NCI-H2029 treated with DMSO at 0.1 percent for 48 hours (cell line): ENCODE results near the gene POLRMT.
"Not testable (repeated sequence)": the region's sequence is repeated elsewhere in the genome, so short reads cannot be mapped to it uniquely, and the experiment has no call there.

Source experiments
- DNase-seq: peaks from one replicate; lab custom pipeline; 2025; lab: John Stamatoyannopoulos, UW

Gene POLRMT

DNA sequence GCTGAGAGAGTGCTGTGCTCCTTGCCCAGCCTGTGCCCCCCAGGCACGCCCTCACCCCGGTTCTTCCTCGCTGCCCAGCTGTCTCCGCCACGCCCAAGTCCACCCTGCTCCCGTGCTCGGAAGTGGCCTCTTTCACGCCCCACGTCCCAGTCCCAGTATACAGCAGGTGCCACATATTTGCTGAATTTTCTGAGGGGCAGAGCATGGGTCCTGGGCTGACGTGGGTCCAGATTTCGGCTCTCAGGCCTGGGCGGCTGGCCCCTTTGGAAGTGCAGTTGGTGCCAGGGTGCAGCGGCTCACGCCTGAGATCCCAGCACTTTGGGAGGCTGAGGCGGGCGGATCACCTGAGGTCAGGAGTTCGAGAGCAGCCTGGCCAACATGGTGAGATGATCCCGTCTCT, 40.3 kb downstream of the POLRMT start:
- DNase-seq: no peak

DNA sequence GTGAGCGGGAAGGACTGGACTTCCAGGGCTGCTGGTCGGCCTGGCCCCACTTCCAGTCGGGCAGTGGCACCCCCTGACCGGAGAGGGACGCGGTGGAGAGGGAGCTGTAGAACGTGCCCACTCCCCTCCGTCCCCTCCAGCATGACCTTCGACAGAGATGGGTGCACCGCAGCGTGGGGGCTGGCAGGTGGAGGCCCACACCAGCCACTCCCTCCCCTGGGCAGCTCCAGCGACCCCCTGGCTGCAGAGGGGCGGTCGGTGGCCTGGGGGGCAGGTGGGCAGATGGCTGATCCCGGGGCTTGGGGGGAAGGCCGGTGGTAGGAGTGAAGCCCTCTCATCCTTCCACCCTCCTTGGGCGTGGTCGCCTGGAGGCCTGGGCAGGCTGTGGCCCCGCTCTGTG, 41.2 kb downstream of the POLRMT start:
- no peak for DNase-seq

DNA sequence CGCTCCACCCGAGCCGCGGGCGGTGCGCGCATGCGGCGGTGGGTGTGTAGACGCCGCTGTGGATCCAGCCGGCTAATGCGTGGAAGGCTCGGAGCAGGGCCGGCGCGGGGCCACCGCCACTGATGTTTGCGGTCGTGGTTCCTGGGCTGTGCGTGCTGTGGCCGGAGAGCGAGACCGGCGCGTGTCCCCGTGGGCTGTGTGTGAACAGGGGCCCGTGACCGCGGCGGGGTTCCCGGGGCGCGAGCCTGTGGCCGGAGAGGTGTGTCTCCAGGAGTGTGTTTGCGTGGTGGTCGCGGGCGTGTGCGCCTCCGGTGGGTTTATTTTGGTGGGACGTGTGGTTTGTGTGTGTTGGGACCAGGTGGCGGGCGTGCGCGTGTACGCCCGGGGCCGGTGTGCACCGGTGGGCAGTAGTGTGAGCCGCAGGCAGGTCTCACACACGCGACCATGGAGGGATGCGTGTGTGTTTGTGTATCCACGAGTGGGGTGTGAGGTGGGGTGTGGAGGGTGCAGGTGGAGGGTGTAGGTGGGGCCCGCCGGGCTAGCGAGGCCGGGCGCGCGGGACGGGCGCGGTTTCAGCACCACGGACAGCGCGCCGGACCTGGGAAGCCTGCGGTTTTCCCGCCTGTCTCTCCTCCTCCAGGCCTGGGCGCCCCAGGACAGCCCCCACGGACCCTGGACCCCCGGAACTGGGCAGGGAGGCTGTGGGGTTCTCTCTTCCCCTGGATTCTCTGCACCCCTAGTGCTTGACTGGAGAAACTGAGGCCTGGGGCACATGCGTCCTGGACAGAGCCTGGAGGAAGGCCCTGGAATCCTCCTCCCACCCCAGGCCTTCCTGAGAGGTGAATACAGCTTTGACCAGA, 42.0 kb downstream of the POLRMT start:
- DNase-seq: no peak

DNA sequence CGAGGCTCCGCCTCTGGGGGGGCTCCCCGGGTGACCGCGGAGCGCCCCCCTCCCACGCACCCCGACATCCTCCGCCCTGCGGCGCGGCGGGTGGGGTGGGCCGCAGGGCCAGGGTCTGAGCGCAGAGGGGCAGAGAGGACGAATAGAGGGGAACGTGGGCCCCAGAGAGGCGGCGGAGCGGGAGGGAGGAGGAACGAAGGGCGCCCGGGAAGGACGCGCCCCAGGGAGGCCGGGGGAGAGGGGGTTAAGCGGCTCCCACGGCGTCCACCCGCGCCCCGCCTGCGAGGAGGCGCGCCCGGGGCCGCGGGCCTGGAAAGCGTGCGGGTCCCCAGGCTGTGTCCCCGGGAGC, 42.6 kb downstream of the POLRMT start:
- no peak for DNase-seq

DNA sequence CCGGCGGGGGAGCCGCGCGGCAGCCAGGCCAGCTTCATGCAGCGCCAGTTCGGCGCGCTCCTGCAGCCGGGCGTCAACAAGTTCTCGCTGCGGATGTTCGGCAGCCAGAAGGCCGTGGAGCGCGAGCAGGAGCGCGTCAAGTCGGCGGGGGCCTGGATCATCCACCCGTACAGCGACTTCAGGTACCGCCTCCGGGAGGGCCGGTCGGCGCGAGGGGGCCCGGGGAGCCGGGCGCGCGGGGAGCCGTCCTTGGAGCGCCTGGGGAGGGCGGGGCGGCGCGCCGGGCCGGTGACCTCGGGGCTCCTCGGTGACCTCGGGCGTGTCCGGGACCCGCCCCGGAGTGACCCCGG, 43.0 kb downstream of the POLRMT start:
- DNase-seq: no peak

DNA sequence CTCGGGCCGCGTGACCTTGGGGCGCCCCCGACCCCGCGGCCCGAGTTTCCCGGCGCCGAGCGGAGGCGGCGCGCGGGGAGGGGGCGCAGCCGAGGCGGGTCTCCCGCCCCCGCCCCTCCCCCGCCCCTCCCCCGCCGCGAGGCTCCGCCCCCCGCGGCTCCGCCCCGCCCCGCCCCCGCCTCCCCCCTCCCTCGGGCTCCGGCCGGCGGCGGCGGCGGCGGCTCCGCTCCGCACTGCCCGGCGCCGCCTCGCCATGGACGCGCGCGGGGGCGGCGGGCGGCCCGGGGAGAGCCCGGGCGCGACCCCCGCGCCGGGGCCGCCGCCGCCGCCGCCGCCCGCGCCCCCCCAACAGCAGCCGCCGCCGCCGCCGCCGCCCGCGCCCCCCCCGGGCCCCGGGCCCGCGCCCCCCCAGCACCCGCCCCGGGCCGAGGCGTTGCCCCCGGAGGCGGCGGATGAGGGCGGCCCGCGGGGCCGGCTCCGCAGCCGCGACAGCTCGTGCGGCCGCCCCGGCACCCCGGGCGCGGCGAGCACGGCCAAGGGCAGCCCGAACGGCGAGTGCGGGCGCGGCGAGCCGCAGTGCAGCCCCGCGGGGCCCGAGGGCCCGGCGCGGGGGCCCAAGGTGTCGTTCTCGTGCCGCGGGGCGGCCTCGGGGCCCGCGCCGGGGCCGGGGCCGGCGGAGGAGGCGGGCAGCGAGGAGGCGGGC, 43.5 kb downstream of the POLRMT start, which contains the start of gene HCN2:
HCN2 (plus strand) TSS at position 189 of the 703 bp plus-strand sequence; CDS start at position 254, 65 bp downstream.
- no peak for DNase-seq

DNA sequence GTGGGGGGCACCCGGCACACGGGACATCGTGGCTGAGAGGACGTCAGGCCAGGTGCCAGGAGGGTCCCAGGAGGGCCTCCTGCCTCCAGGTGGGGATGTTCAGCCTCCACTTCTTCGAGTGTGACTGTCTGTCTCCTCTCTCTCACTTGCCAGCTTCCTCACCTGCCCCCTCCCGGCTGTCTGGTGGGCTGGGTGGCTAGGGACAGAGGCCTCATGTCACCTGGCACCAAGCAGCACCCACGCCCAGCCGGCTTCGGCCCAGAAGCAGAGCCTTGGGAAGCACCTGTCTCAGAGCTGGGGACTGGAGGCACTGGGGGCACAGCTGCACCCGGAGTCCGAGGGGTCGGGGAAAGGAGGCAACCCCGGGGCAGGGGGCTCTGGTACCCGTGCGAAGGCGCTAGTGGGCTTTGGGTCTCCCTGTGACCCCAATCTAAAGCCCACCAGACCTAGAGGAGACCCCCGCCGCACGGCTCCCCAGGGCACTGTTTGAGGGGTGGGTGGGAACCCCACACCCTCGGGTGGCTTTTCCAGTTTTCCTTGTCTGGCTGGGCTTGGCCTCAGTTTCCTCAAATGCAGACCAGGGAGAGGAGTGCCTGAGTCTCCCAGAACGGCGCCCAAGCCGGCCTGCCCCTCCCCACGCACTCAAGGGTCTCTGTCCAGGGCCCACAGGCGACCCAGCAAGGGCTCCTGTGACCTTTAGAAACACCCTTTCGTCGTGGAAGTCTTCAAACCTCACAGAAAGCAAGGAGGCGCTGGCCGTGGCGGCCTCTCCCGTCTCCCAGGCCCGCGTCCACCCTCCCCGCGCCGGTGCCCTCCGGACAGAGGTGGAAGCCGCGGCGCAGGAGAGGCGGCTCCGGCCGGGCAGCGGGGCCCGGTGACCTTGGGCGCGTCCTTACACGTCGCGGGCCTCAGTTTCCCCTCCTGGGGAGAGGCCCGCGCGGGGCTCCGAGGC, 44.3 kb downstream of the POLRMT start:
- no peak for DNase-seq

DNA sequence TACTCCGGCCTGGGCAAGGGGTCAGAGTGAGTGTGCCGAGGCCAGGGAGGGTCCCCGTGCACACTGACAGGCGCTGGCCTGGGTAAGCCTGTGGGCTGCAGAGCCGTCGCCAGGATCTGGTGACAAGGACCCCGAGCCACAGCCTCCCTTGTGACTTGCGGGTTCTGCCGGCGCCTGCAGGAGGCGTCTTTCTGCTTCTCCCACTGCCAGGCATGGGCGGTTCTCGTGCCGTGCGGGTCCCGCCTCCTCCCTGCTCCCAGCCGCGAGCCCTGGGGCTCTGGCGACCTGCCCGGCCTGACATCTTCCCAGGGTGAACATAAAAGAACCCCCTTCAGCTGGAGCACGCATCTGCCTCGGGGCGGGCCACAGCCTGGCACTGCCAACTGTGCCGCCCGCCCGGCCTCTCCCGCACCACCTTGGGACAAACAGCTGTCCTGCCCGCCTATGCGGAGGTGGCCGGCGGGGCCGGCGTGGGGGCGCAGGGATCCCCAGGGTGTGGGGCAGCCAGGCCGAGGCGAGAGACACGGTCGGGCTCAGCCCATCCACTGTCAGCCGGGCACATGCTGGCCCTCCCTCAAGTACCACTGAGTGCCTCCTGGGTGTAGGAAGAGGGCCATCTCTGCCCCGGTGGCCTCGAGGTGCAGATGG, 45.1 kb downstream of the POLRMT start:
- peak; percentile 69 for DNase-seq

DNA sequence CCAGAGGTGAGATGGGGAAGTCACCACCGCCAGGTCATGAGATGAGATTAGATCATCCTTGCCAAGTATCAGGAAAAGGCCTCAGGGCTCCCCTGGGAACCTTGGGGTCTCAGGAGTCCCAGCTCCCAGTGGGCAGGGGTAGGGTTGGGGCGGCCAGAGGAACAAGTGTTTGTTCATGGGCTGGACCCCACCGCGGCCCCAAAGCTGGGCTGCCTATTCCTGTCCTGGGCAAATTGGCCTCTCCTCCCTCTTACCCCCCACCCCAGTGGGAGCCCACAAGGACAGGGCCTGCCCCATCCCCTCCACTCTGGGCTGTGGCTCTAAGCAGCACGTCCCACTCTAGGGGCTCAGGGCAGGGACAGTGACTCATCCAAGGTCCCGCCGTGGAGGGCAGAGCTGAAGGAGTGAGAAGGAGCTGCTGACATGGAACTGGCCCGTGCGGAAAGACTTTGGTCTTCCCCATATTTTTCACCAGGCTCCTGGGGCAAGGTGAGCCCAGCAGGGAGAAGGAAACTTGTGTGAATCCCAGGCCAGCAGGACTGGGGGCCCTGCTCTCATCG, 47.7 kb downstream of the POLRMT start:
- DNase-seq: no peak

DNA sequence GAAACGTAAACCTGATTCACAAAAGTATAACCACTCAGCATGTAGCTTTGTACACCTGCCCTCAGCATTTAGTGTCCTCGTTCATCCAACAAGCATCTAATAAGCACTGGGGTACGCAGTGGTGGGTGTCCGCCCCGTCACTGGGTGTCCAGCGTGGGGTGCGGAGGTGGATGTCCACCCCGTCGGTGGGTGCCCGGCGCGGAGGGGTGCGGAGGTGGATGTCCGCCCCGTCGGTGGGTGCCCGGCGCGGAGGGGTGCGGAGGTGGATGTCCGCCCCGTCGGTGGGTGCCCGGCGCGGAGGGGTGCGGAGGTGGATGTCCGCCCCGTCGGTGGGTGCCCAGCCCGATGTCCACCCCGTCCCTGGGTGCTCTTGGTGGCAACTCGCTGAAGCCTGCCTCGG, 48.2 kb downstream of the POLRMT start:
- not testable (repeated sequence) for DNase-seq

DNA sequence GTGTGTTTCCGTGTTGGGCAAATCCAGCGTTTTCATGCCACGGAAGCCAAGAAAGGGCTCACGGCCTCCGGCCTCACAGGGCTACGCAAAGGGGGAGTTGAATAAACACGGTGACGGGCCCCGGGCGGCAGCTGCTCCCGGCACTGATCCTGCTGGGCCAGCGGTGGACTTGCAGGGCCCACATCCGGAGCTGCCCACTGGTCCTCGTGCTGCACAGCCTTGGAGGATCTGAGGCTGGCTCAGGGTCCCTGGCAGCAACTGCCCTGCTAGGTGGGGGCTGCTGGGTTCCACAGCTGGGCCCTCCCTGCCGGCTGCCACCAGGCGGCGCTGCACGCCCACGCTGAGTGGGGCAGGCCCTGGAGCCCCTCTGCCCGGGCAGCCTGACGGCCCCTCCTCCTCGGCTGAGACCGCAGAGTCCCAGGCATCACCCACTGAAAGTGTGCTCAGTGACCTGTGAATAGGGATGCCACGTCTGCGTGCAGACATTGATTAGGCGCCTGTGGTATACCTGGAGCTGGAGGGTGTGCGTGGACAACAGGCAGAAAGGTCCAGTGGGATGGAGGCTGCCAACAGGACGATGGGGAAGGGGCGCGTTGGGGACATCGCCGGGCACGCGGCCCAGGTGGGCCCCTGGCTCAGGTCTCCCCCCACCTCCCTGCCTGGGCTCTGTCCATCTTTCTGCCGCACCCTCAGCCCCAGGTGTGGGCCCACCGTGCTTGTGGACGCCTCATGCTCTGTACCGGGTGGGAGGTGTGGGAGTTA, 48.9 kb downstream of the POLRMT start:
- DNase-seq: no peak

DNA sequence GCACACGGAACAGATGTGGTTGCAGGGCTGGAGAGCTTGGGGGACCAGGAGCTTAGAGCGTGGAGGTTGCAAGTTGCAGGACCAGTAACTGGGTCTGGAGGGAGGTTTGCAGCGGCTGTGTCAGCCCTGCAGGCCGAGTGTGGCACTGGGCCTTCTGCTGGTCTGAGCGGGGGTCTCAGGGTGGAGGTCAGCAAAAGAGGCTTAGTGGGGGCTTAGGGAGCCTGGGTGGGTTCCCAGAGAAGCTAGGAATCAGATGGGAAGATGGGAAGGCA, 49.4 kb downstream of the POLRMT start:
- no peak for DNase-seq

DNA sequence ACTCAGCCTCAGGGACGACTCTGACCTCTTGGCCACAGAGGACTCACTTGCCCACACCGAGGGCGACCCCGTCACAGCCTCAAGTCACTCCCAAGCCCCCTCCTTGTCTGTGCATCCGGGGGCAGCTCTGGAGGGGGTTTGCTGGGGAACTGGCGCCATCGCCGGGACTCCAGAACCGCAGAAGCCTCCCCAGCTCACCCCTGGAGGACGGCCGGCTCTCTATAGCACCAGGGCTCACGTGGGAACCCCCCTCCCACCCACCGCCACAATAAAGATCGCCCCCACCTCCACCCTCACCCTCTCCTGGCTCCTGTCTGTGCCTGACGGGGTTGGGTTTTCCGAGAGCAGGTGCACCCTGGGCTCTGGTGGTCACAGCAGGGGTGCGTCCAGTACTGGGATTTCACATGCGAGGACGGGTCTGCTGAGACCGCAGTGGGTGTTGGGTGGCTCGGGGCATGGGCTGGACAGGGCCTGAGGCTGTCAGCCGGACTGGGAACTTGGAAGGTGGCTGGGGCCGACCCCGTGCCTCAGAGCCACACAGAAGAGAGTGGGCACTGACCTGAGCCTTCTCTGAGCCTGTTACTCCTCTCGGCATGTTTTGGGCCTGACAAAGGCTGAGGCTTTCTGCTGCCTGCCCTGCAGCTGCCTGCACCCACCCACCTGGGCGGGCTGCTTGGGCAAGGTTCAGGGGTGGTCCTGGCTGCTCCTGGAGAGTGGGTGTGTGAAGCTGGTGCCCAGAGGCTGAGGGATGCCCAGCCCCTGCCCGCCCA, 50.0 kb downstream of the POLRMT start:
- no peak for DNase-seq

DNA sequence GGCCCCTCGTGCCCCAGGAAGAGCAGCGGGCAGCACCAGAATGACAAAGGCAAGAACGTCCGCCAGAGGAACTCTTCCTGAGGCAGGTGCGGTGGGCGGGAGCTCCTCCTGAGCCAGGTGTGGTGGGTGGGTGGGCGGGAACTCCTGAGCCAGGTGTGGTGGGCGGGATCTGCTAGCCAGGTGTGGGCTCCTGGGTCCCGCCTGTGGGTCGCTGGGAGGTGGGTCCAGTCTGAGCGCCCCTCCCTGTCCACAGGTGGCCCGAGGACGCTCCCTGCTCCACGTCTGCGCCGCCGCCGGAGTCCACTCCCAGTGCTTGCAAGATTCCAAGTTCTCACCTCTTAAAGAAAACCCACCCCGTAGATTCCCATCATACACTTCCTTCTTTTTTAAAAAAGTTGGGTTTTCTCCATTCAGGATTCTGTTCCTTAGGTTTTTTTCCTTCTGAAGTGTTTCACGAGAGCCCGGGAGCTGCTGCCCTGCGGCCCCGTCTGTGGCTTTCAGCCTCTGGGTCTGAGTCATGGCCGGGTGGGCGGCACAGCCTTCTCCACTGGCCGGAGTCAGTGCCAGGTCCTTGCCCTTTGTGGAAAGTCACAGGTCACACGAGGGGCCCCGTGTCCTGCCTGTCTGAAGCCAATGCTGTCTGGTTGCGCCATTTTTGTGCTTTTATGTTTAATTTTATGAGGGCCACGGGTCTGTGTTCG, 50.7 kb downstream of the POLRMT start:
- no peak for DNase-seq

DNA sequence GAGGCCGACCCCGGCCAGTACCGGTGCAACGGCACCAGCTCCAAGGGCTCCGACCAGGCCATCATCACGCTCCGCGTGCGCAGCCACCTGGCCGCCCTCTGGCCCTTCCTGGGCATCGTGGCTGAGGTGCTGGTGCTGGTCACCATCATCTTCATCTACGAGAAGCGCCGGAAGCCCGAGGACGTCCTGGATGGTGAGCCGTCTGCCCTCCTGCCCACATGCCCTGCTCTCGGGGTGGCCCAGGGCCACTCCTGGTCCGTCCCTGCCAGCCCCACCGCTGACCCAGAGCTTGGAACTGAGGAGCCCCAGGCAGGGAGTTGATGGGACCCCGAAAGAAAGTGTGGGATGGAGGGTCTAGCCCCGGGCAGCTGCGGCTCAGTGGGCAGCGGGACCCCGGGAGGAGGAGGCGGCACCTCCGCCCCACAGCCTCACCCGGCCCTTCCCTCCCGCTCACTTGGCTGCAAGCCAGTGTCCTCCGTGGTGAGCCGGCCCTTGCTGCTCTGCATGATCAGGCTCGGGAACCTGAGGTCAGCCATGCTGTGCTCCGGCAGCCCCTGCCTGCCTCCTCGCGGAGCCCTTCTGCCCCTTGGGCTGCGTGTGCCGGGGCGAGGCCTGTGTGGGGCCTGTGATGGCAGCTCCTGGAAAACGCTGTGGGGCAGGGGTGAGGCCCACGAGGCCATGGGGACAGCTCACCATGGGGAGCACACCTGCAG, 51.8 kb downstream of the POLRMT start:
- DNase-seq: no peak

DNA sequence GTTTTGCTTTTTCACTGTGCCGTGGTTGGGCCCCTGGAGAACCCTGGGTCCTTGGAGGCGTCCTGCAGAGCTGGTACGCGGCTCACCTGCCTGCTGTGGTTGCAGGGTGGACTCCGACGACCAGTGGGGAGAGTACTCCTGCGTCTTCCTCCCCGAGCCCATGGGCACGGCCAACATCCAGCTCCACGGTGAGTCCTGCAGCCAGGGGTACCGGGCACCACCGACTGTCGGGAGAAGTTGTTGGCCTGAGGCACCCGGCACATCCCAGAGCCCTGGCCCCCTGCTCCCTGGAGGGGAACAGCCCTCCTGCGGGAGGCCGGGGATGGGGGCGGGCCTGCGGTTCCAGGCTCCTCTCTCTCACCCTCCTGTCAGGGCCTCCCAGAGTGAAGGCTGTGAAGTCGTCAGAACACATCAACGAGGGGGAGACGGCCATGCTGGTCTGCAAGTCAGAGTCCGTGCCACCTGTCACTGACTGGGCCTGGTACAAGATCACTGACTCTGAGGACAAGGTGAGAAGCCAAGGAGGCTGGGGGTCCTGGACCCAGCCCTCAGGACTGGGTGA, 53.0 kb downstream of the POLRMT start:
- DNase-seq: no peak

DNA sequence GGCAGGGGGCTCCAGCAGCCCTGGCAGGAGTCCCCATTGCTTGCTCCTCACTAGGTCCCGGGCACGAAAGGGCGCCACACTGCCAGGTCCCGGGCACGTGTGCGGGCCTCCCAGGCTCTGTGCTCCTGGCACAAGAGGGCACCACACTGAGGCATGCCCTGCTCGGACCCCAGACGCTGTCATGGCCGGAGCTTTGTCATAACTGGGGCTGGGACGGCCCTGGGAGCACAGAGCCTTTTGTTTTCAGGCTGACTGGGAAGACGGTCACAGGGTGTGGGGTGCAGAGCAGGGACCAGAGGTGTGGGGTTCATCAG, 53.5 kb downstream of the POLRMT start:
- no peak for DNase-seq

DNA sequence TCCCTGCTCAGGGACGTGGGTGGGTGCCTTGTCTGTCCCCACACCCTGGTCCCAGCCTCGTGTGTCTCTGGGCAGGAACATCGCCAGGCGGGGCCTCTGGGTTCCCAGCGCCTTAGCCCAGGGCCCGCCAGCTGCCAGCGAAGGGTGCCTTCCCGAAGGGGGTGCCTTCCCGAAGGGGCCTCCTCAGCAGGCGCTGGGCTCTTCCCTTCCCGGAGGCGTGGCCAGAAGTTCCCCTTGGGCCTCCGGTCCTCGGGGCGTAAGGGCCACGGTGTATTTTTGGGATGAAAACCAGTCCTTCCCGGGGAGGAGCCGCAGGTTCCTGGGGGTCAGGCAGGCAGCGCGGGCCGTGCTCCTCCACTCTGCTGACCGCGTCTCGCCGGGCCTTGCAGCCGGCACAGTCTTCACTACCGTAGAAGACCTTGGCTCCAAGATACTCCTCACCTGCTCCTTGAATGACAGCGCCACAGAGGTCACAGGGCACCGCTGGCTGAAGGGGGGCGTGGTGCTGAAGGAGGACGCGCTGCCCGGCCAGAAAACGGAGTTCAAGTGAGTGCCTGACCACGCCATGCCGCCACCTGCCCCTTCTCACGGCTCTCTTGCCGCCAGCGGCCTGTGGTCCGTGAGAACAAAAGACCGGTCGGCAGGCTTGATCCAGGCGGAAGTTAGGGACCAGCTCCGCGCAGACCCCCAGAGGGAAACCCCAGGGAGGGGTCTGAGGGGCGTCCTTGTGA, 54.1 kb downstream of the POLRMT start:
- no peak for DNase-seq
